GM12801 (cell line): ENCODE data around the gene DYNC1I2.

Experiments used
- TF ChIP-seq, protein P1 (sequence below): IDR thresholded peaks from one replicate; pipeline ENCODE4 v1.5.1; 2011; ENCODE audit warnings: control low read depth; ENCODE audit not compliant: insufficient read length; ENCODE audit errors: extremely low read depth

The DYNC1I2 gene

DNA sequence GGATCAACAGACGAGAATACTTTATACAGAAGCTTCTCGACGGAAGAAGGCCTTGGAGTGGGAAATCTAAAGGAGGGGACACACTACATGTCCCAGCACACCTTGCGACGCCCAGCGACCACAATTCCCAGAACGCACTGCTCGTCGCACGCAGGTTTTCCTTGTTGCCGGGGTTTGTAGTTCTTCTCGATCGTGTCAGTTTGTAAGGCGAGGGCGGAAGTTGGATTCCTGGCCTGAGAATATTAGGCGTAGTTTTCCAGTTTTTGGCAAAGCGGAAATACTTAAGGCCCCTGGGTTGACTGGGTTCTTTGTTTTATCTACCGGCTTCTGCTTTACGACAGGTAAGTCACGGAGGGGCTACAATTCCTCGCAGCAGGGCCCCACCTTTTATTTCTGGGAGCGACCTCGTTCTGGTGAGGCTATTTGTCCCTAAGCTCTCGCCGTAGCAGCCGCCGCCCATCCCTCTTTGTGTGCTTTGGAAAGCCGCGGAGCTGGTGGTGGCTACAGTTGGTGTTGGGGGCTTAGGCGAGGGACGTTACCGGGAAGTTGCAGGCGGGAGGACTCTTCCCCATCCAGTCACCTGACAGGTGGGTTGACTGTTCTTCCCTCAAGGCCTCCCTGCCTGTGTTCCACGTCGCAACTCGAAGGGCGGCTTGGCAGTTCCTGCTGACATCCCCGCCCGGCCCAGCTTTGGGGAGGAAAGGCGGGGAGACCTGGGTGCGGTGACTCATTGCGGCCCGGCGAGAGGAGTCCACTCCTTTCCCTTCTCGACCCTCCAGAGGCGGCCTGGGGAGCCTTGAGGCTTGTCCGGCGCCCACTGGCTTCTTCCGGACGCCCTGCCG is at the start of gene DYNC1I2:
DYNC1I2 (plus strand) TSS at position 183 of the 842 bp plus-strand sequence. CDS start 2,687 bp downstream, outside the sequence.
- TF ChIP-seq, protein P1, sequence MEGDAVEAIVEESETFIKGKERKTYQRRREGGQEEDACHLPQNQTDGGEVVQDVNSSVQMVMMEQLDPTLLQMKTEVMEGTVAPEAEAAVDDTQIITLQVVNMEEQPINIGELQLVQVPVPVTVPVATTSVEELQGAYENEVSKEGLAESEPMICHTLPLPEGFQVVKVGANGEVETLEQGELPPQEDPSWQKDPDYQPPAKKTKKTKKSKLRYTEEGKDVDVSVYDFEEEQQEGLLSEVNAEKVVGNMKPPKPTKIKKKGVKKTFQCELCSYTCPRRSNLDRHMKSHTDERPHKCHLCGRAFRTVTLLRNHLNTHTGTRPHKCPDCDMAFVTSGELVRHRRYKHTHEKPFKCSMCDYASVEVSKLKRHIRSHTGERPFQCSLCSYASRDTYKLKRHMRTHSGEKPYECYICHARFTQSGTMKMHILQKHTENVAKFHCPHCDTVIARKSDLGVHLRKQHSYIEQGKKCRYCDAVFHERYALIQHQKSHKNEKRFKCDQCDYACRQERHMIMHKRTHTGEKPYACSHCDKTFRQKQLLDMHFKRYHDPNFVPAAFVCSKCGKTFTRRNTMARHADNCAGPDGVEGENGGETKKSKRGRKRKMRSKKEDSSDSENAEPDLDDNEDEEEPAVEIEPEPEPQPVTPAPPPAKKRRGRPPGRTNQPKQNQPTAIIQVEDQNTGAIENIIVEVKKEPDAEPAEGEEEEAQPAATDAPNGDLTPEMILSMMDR, result no peak

DNA sequence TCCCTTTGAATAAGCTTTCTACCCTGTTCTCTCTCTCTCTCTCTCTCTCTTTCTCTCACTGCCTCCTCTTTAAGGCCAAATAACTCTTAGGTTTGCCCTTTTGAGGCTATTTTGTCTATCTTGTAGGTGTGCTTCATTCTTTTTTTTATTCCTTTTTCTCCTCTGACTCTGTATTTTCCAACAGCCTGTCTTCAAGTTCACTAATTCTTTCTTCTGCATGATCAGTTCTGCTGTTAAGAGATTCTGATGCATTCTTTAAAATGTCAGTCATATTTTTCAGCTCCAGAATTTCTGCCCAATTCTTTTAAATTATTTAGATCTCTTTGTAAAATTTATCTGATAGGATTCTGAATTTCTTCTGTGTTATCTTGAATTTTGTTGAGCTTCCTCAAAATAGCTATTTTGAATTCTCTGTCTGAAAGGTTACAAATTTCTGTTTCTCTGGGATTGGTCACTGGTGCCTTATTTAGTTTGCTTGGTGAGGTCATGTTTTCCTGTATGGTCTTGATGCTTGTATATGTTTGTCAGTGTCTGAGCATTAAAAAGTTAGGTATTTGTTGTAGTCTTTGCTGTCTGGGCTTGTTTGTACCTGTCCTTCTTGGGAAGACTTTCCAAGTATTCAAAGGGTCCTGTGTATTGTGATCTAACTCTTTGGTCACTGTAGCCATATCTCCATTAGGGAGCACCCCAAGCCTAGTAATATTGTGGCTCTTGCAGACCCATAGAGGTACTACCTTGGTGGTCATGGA is 35.4 kb upstream of the DYNC1I2 start:
- TF ChIP-seq, protein P1, result no peak

DNA sequence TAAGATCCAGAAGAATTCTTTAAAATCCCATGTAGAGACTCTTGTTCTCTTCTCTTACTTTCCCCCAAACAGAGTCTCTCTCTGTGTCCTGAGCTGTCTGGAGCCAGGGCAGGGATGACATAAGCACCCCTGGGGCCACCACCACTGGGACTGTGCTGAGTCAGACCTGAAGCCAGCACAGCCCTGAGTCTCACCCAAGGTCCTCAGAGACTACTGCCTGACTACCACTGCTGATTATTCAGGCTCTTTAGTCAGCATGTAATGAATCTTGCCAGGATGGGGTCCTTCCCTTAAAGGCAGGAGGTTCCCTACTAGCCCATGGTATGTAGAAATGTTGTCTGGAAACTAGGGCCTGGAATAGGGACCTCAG is 34.9 kb upstream of the DYNC1I2 start:
- TF ChIP-seq, protein P1, result no peak

DNA sequence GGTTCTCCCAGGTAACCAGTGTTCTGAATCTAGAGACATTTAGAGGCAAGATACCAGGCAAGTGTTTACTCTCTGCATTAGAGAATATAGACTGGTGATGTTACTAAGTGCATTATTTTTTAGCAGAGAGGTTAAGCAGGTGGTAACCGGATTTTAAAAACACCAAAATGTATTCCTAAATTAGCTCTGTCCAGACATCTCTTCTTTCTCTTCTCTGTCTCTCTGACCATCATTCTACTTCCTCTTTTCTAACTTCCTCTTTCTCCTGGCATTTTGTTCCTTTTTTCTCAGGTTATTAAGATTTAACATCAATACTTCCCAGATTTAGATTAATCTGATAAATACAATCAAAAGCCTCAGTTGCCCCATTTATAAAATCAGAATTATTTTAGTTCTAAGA is 31.7 kb upstream of the DYNC1I2 start:
- TF ChIP-seq, protein P1, result no peak

DNA sequence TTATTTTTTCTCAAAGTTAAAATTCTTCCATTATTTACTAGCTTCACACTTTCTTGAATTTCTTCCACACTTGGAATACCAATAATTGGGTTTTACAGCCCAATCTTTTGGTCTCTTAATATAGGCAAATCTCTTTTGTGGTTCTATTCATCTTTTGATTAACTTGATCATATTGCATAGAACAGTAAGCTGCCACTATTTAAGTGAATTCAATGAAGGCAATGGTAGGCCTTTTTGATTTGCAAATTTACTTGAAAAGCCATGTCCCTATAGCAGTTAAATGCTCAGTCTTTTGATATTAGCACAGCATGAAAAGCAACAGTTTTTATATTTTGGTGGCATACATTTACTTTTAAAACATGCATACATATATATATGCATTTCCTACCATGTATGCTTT is 20.2 kb upstream of the DYNC1I2 start:
- TF ChIP-seq, protein P1, result no peak

DNA sequence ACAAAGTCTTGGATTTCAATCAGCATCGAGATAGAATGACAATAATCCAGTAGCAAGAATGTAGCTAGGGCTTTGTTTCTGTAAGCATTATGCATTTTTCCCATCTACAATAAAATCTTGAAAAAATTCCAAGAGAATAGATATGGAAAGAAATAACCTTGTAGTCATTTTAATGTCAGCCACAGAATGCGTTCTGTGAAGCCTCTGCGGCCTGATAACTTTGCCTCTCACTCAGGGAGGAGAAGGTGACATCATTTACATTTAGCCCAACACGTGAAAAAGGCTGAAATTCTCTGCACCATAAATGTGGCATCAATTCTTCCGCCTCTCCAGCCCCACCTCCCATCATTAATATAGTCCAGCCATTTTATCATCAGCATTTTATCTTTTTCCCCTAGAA is 19.1 kb upstream of the DYNC1I2 start:
- TF ChIP-seq, protein P1, result no peak

DNA sequence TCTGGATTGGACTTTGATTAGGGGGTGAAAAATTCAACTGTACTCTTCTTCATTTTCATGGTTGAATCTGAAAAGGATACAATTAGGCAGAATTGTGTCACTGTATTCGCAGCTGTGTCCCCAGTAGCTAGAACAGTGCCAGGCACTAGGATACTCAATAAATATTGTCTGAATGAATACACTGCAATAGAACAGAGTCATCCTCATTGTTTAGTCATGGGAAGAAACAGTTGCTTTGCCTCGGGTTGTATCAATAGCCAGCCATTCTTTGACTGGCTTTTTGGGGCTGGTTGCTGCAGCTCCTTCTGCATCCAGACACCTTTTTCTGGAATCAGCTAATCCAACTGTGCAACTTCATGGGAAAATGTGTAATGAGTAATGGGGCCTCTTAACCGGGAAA is 18.1 kb upstream of the DYNC1I2 start:
- TF ChIP-seq, protein P1, result no peak
